ENCODE results near the gene TP63.
"Not testable (repeated sequence)": the region's sequence is repeated elsewhere in the genome, so short reads cannot be mapped to it uniquely, and the experiment has no call there.

GRCh38 chr3:189596078-189596979, 34.9 kb upstream of the TP63 start:
- TF ChIP-seq, protein P1, sequence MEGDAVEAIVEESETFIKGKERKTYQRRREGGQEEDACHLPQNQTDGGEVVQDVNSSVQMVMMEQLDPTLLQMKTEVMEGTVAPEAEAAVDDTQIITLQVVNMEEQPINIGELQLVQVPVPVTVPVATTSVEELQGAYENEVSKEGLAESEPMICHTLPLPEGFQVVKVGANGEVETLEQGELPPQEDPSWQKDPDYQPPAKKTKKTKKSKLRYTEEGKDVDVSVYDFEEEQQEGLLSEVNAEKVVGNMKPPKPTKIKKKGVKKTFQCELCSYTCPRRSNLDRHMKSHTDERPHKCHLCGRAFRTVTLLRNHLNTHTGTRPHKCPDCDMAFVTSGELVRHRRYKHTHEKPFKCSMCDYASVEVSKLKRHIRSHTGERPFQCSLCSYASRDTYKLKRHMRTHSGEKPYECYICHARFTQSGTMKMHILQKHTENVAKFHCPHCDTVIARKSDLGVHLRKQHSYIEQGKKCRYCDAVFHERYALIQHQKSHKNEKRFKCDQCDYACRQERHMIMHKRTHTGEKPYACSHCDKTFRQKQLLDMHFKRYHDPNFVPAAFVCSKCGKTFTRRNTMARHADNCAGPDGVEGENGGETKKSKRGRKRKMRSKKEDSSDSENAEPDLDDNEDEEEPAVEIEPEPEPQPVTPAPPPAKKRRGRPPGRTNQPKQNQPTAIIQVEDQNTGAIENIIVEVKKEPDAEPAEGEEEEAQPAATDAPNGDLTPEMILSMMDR (IDR thresholded peaks at IDR 0.05): not testable (repeated sequence)
- TF ChIP-seq ZFX (IDR thresholded peaks at IDR 0.05; ENCODE audit: borderline replicate concordance): not testable (repeated sequence)
